Stimulated activated CD4-positive, alpha-beta T cell treated with anti-CD3 and anti-CD28 coated beads, Interleukin-2, amount 100 ng/mL, for 24 hours (primary cell): Measurements from ENCODE around the gene ELF4.
A peak's percentile ranks its signal among the peaks of the same experiment; 100 is the strongest.

Experiments used
- DNase-seq, 2 donors: peaks; one replicate each; pipeline ENCODE4 v3.0.0-alpha.2; 2020

Gene ELF4

DNA sequence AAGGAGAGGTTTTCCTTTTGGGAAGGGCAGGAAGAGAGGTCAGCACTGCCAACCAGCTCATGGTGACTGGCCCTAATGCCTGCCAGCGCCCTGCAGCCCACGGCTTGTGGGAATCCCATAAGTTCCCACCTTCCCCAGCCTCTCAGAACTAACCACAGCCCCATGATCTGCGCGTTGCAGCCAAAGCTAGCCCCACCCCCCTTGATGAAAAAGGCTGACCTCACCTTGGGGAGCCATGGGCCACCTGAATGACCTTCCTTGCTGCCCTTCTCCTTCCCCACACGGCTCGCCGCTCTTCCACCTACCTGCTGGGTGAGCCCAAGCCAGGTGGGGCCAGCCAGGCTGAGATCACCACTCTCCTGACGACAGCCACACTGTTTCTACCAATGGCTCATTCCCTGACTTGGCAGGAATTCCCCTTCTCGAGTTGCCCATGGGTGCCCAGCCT, 3.9 kb upstream of the ELF4 start:
- no peak for DNase-seq

- no peak for DNase-seq
Observed at GRCh38 chrX:130111220-130112154, 1.2 kb upstream of the ELF4 start.

GRCh38 chrX:130109429-130110378, 593 bp downstream of the ELF4 start:
- peak in 1 of 2 donors; percentile 24 for DNase-seq

- DNase-seq = peak; percentile 44 to 53
Observed at GRCh38 chrX:130108647-130109428, 1.5 kb downstream of the ELF4 start.

DNA sequence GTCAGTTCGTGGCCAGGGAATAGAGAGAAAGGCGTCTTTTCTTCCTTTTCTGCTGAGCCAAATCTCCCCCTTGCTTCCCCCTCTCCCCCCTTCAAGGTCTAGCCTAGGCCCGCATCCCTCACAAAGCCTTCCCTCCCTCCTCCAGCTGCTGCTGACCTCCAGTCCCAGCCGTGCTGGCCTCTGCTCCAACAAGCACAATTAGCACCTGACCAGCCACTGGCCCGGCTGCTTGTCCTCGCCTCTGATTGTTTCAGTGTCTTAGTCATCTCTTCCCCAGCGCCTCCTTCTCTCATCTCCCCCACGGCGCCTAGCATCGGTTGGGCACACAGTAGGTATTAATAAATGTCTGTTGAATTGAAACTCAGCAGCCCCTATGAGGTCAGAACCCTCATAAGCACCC, 4.2 kb downstream of the ELF4 start:
- no peak for DNase-seq

DNA sequence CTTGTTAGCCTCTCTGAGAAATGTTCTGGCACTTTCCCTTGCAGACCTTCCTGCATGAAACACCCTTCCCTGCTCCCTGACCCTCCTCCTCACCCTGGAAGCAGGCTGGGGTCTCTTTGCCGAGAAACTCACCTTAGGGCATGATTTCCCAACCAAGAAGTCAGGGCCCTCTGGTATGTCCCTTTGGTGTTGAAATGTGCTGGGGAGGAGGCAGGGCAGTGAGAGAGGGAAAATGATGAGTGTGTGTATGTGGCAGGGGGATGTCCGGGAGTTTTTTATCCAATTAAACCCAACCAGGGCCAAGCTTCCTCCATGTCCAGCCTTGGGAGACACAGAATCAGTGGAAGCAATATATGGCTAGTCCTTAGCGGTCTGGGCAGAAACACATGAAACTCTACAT, 5.1 kb downstream of the ELF4 start:
- no peak for DNase-seq

DNA sequence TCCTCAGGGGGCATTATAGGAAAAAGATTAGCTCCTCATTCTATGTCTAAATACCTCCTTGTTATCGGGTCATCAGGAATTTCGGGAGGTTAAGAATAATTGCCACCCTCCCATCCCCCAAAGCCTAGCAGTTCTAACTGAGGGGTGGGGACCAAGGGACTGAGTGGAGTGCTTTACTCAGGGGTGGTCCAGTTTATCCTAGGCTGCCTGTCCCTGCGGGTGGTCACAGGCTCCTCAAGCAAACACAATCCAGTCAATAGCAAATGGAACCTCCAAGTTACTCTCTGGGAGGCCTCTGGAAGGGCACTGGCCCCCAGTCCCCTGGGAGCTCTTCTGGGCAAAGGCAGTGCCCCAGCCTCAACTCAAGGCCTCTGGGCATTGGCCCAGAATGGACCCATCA, 6.7 kb downstream of the ELF4 start:
- DNase-seq = no peak

GRCh38 chrX:130100180-130100579, 10.1 kb downstream of the ELF4 start:
- no peak for DNase-seq

- no peak for DNase-seq
Observed at GRCh38 chrX:130098210-130098552, 12.1 kb downstream of the ELF4 start.

DNA sequence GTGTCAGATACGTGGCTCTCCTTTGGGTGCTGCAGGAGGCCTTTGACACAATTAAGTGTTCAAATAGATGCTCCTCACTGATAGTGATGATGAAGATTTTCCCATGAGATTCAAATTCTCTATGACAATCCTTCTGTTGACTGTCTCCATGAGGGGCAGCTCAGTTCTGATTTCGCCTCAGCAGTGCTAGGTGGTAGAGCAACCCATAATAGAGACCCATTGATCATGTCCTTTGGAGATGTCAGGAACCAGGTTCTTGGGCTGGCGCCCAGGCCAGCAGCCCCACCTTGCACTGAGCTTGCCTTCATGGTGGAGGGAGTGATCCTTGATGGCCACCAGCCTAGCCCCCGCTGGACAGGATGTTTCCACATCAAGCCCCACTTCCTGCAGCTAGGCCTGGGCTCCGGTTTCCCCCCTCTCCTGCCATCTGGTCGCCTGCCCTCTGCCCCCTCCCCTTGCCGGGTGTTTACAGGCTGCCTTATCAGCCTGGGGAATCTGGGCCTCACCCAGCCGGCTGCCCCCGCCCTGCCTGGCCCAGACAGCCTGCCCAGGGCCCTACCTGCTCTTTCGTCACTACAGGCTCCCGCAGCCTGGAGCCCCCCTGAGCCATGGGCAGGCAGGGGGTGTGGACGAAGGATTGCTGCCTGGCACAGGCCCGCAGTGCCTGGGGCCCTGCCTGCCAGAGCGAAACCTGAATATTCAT, 12.6 kb downstream of the ELF4 start:
- no peak for DNase-seq

DNA sequence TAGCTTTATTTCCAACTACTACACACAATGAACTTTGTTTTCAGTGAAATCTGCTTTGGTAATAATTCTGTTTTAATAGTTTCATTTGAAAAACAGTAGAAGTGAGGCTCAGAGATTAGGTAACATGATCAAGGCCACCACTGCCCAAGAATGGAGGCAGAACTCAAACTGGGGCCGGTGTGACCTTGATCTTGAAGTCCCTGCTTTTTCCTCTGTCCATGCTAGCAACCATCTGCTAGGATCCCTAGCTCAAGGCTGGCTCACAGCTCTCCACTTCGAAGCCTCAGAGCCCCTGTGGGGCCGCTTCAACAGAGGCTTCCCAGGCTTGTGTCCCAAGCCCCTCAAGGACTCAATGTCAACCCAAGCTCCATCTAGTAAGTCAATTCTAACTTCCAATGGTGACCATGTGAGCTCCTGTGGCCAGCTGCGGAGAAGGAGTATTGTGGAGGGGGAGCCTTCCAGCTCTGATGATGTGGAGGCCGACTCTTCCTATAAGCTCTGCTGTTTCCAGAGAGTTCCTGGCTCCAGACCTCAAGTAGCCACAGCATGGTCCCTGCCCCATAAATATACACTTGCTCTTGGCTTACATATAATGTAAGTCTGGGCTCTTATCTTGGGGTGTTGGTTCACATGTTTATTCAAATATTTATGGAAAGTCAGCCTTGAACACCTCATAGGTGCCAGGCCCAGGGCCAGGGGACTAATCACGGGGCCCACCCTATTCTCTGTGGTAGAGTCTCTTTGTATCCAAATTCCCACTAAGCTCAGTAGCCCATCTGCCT, 14.9 kb downstream of the ELF4 start:
- no peak for DNase-seq

- DNase-seq = no peak
Observed at GRCh38 chrX:130094696-130095095, 15.6 kb downstream of the ELF4 start.

DNA sequence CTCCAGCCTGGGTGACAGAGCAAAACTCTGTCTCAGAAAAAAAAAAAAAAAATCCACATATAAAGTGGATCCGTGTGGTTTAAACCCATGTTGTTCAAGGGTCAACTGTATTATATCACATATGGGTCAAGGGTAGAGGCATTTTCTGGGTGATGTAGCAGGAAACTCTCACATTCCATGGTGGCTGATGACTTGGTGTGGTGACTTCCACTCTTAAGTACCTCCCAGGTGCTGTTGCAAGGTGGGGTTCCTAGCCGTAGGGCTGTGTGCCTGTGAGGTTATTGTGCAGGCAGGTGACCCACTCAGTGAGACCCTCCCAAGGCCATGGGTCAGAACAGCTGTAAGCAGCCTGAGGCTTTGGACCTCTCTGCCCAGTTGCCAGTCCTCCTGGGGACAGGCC, 17.0 kb downstream of the ELF4 start:
- DNase-seq = no peak

DNA sequence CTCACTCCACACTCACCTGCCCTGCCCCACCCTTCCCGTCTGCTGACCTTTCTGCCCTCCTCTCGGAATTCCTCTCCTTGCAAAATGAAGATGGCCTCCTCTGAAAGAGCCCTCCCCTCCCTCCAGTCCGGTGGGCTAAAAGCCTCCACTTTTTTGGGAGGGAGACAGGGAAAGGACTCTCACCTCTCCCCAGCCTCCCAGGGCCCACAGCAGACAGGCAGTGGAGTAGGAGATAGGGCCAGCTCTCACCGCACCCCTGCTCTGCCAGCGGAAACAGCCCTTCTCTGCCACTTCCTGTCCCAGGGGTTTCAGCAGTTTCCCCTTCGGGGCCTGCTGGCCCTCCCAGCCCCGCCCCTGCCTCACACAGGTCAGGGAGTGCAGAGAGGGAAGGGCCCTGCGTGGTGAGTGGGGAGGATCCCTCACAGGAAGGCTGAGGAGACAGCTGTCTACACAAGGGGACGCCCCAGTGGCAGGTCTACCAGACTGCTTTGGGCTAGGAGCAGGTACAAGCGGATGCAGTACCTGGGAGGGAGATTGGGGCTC, 18.2 kb downstream of the ELF4 start:
- DNase-seq = peak; percentile 71 to 80

DNA sequence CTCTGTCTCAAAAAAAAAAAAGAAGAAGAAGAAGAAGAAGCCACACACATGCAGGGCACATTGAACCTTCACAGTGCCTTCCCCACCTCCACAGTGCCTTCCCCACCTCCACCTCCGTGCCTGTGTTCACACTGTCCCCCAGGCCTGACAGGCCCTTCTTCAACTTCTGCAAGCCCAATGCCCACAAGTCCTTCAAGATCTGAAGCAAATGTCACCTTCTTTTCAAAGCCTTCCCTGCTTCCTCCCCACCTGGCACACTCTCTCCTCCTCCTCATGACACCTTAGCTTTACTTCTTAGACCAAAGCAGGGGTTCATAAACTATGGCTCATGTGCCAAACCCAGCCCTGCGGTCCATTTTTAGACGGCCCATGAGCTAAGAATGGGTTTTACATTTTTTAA, 19.9 kb downstream of the ELF4 start:
- DNase-seq = no peak

- peak; percentile 54 to 66 for DNase-seq
Observed at GRCh38 chrX:130086447-130087206, 23.7 kb downstream of the ELF4 start.

- no peak for DNase-seq
Observed at GRCh38 chrX:130085551-130086446, 24.5 kb downstream of the ELF4 start.

DNA sequence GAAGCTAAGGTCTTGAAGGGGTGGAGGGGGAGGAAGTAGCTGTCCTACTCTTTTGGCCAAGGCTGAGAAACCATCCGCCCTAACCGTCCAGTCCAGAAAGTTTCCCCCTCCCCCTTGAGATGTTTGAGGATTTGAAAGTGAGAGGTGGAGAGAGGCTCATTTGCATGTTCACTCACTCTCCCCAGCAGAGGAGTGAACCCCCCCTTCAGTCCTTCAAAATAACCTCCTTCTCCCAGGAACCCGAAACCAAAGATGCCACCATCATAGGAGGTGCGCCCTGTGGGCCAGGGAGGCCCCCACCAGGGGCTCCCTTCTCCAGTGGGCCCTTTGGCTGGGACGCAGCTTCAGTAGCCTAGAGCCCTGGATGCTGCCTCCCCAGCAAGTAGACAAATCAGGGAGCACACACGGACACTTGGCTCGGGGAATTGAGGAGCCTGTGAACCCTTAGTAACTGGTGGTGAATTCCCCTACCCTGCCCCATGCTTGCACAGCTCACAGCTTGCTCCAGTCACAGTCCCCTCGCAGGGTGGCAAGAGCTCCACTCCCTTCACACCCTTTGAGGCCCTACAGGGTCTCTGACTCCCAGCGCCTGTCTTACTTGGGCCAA, 25.6 kb downstream of the ELF4 start:
- DNase-seq = peak in 1 of 2 donors; percentile 22
